Upper lobe of right lung (tissue), 1 donor: Measurements from ENCODE around the gene ELOVL3. TPM values are rescaled to one million over a fixed set of nuclear protein-coding genes. Genes with fewer than 3 reads are reported as not detected.

Source experiments
- ATAC-seq: fragments of 200-7000 bp; cut with Tn5 transposase; one replicate; pipeline ENCODE4 v1.9.1; 2020; ENCODE audit warnings: mild to moderate bottlenecking, moderate library complexity
- DNase-seq: peaks from one replicate; pipeline ENCODE4 v3.0.0-alpha.2; 2020
- H3K27ac ChIP-seq: fragments of 200-600 bp; one replicate; pipeline ENCODE4 v1.8.0; 2022
- H3K27me3 ChIP-seq: fragments of 200-600 bp; one replicate; pipeline ENCODE4 v1.8.0; 2022; ENCODE audit warnings: mild to moderate bottlenecking
- H3K36me3 ChIP-seq: fragments of 200-600 bp; one replicate; pipeline ENCODE4 v1.8.0; 2022
- H3K4me1 ChIP-seq: fragments of 200-600 bp; one replicate; pipeline ENCODE4 v1.8.0; 2022
- H3K4me3 ChIP-seq: fragments of 200-600 bp; one replicate; pipeline ENCODE4 v1.8.0; 2022; ENCODE audit warnings: mild to moderate bottlenecking
- H3K9me3 ChIP-seq: fragments of 200-600 bp; one replicate; pipeline ENCODE4 v1.8.0; 2022
- intact Hi-C: fragments of 100-400 bp; cut with DNase I; formaldehyde crosslinking; loops from one replicate; pipeline ENCODE4 v1.11.0; 2022
- total RNA-seq: library from RNA; stranded (reverse); fragmentation: NEBNext Ultra II Directional; extraction: Animal tissue kit (Norgen Biotek cat#: 25700); gene quantifications from one replicate; pipeline ENCODE4 v1.2.1, GENCODE V29; 2021
- TF ChIP-seq, protein P1 (sequence below): fragments of 200-600 bp; IDR thresholded peaks from one replicate; pipeline ENCODE4 v1.8.0; 2022; ENCODE audit warnings: antibody characterized with exemption
- donor health status: DM: no; HTN: yes; CAD: no; lungs with severe emphysema.

The ELOVL3 gene
- total RNA-seq, 1 donor from 2014 or later = 0.87 TPM

DNA sequence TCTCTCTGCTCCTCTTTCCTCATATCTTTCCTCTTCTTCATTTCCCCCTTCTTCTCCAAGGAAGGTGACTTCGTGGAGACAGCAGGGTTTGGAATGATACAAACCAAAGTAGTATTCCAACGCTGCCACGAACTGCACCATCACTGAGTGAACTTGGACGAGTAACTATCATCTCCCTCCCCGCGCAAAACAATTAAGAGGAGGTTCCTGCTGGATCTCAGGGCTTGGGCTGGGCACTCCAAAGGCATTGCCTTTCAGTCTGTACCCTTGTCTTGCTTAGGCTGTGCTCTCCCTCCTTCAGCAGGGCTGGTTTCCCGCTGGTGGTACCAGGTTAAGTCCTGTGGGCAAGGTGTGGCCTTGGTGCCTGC is 16.0 kb downstream of the ELOVL3 start:
- Histone ChIP-seq H3K36me3 (no peaks in the 10 kb centered on the region), H3K27me3 (peaks cover 18% of the 10 kb centered on the region), H3K4me1 (peaks cover 36% of the 10 kb centered on the region), H3K4me3 (peak overlapping the region; percentile 63), H3K9me3 (no peaks in the 10 kb centered on the region), H3K27ac (no peak overlapping the region)
- intact Hi-C loops = no loop called here
- DNase-seq (no peak), ATAC-seq (no peak)
- TF ChIP-seq, protein P1, sequence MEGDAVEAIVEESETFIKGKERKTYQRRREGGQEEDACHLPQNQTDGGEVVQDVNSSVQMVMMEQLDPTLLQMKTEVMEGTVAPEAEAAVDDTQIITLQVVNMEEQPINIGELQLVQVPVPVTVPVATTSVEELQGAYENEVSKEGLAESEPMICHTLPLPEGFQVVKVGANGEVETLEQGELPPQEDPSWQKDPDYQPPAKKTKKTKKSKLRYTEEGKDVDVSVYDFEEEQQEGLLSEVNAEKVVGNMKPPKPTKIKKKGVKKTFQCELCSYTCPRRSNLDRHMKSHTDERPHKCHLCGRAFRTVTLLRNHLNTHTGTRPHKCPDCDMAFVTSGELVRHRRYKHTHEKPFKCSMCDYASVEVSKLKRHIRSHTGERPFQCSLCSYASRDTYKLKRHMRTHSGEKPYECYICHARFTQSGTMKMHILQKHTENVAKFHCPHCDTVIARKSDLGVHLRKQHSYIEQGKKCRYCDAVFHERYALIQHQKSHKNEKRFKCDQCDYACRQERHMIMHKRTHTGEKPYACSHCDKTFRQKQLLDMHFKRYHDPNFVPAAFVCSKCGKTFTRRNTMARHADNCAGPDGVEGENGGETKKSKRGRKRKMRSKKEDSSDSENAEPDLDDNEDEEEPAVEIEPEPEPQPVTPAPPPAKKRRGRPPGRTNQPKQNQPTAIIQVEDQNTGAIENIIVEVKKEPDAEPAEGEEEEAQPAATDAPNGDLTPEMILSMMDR = no peak

DNA sequence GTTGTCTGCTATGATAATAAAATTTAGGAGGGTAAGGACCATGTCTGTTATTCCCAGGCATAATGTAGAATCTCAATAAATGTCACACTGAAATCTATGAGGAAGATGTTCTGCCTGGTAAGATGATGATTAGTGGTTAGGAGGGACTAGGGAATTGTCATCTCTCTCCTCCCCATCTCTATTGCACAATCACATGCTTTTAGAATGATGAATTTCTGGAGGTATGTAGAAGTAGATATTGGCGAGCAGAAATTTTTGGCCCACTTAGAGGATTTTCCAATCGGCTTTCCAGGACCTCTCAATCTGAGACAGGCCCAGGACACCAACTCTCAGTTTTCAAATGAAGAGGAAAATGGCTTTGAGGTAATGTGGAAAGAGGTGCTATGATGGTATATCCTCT is 17.2 kb downstream of the ELOVL3 start:
- peaks cover 48% of the 10 kb centered on the region for H3K4me1 ChIP-seq
- intact Hi-C loops = no loop called here
- DNase-seq = no peak
- ATAC-seq = no peak
- TF ChIP-seq, protein P1 = no peak
- H3K27ac ChIP-seq = no peak overlapping the region
- H3K27me3 ChIP-seq = peaks cover 18% of the 10 kb centered on the region
- no peaks in the 10 kb centered on the region for H3K36me3 ChIP-seq
- H3K9me3 ChIP-seq = no peaks in the 10 kb centered on the region
- no peak overlapping the region for H3K4me3 ChIP-seq

DNA sequence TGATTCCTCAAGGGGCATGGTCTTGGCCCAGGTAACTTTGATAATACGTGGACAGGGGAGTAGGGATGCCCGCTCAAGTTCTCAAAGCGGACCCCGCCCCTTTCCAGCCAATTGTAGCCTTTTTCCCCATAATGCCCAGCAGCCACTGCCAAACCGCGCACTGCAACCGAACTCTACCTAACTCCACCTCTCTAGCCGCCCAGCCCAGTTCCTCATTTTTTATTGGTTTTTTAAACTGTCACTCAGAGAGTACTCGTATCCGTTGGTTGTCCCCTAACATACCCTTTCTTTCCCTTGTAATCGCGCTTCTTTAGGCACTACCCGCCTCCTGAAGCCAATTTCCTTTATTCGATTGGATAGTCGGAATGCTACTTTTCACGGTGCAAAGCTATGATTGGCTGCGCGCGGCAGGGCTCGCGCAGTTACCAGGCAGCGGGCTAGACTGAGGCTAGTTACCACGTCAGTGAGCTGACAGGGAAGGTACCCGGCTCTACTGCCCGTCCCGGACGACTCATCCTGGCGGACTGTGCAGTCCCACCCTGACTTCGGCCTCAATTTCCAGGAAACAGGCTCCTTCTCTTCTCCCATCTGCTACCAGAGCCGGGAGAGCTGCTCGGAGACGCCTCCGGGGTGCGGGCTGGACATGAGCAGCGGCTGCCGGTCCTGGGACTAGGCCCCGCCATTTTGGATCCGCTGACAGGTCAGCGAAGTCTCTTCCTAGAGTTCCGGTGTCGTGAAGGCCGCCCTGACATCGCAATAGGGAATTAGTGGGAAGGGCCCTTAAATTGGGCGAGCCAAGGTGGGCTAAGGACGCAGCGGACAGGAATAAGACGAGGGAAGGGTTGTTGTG is 19.2 kb downstream of the ELOVL3 start, which contains the start of gene GBF1:
GBF1 (plus strand) TSS at position 451 of the 850 bp plus-strand sequence. CDS start 13,407 bp downstream, outside the sequence.
- ATAC-seq (peak; percentile 94), DNase-seq (peak; percentile 94)
- peaks cover 49% of the 10 kb centered on the region for H3K4me1 ChIP-seq
- intact Hi-C loops = no loop called here
- peak within 1 kb of the TSS; percentile 90 for H3K27ac ChIP-seq
- peak within 1 kb of the TSS; percentile 97 for H3K4me3 ChIP-seq
- TF ChIP-seq, protein P1 = no peak
- peaks cover 7% of the 10 kb centered on the region for H3K27me3 ChIP-seq
- no peaks in the 10 kb centered on the region for H3K36me3 ChIP-seq
- H3K9me3 ChIP-seq = no peaks in the 10 kb centered on the region

DNA sequence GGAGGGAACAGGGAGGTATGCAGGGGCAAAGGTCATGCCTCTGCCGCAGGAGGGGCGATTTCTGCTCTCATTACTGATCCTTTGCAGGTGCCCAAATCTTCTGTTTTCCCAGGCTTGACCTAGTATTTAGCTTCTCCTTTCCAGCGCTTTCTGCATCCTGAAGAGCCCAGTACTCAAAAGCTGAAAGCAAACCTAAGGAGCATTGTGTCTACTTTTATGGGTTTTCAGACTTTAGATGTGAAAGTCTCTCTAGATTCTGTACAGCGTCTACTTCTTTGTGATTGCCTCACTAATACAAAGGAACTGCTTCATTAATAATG is 19.8 kb downstream of the ELOVL3 start:
- peaks cover 1% of the 10 kb centered on the region for H3K27me3 ChIP-seq
- H3K9me3 ChIP-seq = no peaks in the 10 kb centered on the region
- ATAC-seq (no peak), DNase-seq (no peak)
- H3K36me3 ChIP-seq = no peaks in the 10 kb centered on the region
- intact Hi-C loops = no loop called here
- H3K4me1 ChIP-seq = peaks cover 43% of the 10 kb centered on the region
- peak overlapping the region; percentile 97 for H3K4me3 ChIP-seq
- TF ChIP-seq, protein P1 = no peak
- H3K27ac ChIP-seq = peak overlapping the region; percentile 90

DNA sequence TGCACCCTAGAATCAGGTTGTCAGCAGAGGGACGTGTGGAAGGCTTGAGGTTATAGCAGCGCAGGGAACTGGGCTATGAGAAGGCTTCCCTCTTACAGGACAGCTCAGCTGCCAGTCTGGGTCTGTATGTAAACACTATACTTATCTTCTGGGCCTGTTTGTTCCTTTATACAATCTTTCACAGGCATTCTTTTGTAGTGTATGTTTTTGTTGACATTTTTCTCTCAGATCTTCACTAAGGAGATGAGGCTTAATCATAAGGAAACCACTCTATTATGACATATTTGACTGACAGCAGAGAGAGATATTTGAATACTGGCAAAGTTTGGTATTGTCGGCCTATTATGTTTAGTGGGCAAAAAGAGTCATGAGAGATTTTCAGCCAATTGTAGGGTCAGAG is 20.2 kb downstream of the ELOVL3 start:
- ATAC-seq = no peak

More for the DNA sequence above, 20.2 kb downstream of the ELOVL3 start:
- peak overlapping the region; percentile 90 for H3K27ac ChIP-seq
- peaks cover 39% of the 10 kb centered on the region for H3K4me1 ChIP-seq
- H3K27me3 ChIP-seq = no peaks in the 10 kb centered on the region
- no peaks in the 10 kb centered on the region for H3K36me3 ChIP-seq
- H3K9me3 ChIP-seq = no peaks in the 10 kb centered on the region
- TF ChIP-seq, protein P1 = no peak
- DNase-seq = no peak
- H3K4me3 ChIP-seq = peak overlapping the region; percentile 97
- intact Hi-C loops = no loop called here
